Mesodermal cell (in vitro differentiated cells): ENCODE measurements around the gene CHST1. TPM values are rescaled to one million over a fixed set of nuclear protein-coding genes. Genes with fewer than 3 reads are reported as not detected.

Source experiments
- H3K27ac ChIP-seq: 2 replicates; pipeline ENCODE4 v1.7.0; 2013; ENCODE audit warnings: mild to moderate bottlenecking, low read depth, low read length, moderate library complexity; ENCODE audit not compliant: severe bottlenecking
- H3K36me3 ChIP-seq: 2 replicates; pipeline ENCODE4 v1.7.1; 2013; ENCODE audit warnings: mild to moderate bottlenecking, low read length, moderate library complexity; ENCODE audit not compliant: control insufficient read depth, insufficient read depth
- H3K4me1 ChIP-seq: one replicate; pipeline ENCODE4 v1.7.1; 2013; ENCODE audit warnings: mild to moderate bottlenecking, low read length; ENCODE audit not compliant: insufficient read depth, control insufficient read depth, poor library complexity, severe bottlenecking
- H3K4me3 ChIP-seq: 2 replicates; pipeline ENCODE4 v1.7.0; 2013; ENCODE audit warnings: low read length, control low read depth, mild to moderate bottlenecking; ENCODE audit not compliant: insufficient read depth, poor library complexity, severe bottlenecking; ENCODE audit errors: extremely low read depth
- H3K9me3 ChIP-seq: 2 replicates; pipeline ENCODE4 v1.7.1; 2013; ENCODE audit warnings: mild to moderate bottlenecking, low read length, moderate library complexity; ENCODE audit not compliant: control insufficient read depth
- WGBS, 2 experiments: methylation state at CpG; one replicate each; pipeline ENCODE4 v1.1.5; 2013; ENCODE audit warnings: missing lambda C conversion rate in 2 of 2; ENCODE audit not compliant: insufficient coverage in 2 of 2; 5-methylcytosine and 5-hydroxymethylcytosine counted together
- polyA plus RNA-seq, 2 experiments: library from polyadenylated mRNA; stranded (reverse); fragments of 50-300 nt; gene quantifications; one replicate each; pipeline ENCODE4 v1.2.3, GENCODE V29; 2013

The CHST1 gene, protein sequence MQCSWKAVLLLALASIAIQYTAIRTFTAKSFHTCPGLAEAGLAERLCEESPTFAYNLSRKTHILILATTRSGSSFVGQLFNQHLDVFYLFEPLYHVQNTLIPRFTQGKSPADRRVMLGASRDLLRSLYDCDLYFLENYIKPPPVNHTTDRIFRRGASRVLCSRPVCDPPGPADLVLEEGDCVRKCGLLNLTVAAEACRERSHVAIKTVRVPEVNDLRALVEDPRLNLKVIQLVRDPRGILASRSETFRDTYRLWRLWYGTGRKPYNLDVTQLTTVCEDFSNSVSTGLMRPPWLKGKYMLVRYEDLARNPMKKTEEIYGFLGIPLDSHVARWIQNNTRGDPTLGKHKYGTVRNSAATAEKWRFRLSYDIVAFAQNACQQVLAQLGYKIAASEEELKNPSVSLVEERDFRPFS
- polyA plus RNA-seq (2013, experiment 1 of 2): 15.9 TPM
- polyA plus RNA-seq (2013, experiment 2 of 2): 11.8 TPM

DNA sequence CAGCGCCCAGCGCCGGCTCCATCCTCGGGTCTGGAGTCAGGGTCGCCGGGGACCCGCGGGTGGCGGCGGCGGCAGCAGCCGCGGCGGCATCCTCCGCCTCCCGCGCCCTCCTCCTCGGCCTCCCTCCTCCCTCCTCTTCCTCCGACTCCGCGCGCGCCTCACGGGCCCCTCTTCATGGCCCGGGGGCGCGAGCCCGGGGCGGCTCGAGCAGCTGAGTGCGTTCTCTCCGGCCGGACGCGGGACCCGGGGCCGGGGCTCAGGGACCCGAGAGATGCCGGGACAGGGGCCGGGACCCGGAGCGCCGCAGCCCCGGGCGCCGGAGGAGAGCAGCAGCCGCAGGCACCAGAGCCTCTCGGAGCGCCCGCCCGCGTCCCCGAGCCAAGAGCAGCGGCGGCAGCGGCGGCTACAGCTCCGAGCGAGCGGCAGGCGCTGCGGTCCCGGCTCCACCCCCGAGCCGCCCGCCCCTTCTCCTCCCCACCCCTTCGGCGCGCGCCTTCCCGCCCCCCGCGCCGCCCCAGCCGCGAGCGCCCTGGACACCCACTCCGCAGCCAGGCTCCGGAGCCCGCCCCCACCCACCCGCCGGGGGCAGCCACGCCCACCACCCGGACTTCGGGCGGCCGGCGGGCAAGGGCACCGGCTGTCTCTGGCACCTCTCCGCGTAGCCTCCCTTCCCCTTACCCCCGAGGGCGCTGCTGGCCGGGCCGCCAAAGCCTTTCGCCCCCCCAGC lies at the start of gene CHST1:
Gene CHST1, minus strand, starts transcription at position 417 of the 727 bp plus-strand sequence. CDS start 14,699 bp downstream, outside the sequence.
- H3K9me3 ChIP-seq: no peaks in the 10 kb centered on the region
- no peak within 1 kb of the TSS for H3K27ac ChIP-seq
- H3K36me3 ChIP-seq: no peaks in the 10 kb centered on the region
- 0 to 1% methylated on average over 33 to 51 of the region's 96 CpGs for WGBS, 2 experiments
- peak within 1 kb of the TSS; percentile 58 for H3K4me3 ChIP-seq
- H3K4me1 ChIP-seq: peaks cover 41% of the 10 kb centered on the region

DNA sequence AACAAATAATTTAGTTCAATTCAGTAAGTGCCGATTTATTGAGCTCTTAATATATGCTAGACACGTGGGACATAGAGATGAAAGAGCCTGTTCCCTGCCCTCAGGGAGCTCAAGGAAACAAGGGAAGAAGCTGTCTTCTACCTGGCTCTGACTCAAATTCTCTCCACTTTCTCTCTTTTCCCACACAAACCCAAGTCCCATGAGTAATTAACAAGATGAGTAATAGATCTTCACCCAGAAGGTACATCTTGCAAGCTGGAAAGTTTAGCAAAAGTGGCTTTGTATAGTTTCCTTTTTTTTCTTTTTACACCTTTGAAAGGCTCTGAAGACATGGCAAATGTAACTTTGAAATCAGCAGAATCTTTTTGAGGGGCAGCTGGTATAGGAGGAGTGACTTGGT lies 48.2 kb upstream of the CHST1 start:
- Histone ChIP-seq H3K9me3 (no peaks in the 10 kb centered on the region), H3K4me1 (no peaks in the 10 kb centered on the region), H3K27ac (no peak overlapping the region), H3K36me3 (no peaks in the 10 kb centered on the region), H3K4me3 (no peak overlapping the region)
- 79 to 100% methylated on average over 2 of the region's 2 CpGs for WGBS, 2 experiments

DNA sequence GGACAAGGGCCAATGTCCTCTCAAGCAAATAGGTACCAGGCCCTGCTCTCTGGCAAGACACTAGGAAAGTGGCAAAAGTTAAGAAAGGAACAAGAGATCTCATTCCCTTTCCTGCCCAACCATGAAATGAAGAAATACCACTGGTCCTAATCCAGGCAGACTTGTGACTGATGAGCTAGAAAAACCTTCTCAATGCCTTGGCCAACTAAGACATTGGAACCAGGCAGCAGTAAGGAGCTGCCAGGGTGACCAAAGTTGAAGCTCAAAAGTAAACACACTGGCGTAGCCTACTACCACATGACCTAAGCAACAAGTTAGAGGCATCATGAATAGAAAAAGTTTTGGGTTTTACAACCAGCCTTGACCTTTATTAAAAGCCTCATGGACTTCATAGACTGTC lies 45.1 kb upstream of the CHST1 start:
- no peak overlapping the region for H3K27ac ChIP-seq
- 80 to 100% methylated on average over 1 of the region's 1 CpG for WGBS, 2 experiments
- H3K4me3 ChIP-seq: no peak overlapping the region
- H3K36me3 ChIP-seq: no peaks in the 10 kb centered on the region
- no peaks in the 10 kb centered on the region for H3K4me1 ChIP-seq
- no peaks in the 10 kb centered on the region for H3K9me3 ChIP-seq

DNA sequence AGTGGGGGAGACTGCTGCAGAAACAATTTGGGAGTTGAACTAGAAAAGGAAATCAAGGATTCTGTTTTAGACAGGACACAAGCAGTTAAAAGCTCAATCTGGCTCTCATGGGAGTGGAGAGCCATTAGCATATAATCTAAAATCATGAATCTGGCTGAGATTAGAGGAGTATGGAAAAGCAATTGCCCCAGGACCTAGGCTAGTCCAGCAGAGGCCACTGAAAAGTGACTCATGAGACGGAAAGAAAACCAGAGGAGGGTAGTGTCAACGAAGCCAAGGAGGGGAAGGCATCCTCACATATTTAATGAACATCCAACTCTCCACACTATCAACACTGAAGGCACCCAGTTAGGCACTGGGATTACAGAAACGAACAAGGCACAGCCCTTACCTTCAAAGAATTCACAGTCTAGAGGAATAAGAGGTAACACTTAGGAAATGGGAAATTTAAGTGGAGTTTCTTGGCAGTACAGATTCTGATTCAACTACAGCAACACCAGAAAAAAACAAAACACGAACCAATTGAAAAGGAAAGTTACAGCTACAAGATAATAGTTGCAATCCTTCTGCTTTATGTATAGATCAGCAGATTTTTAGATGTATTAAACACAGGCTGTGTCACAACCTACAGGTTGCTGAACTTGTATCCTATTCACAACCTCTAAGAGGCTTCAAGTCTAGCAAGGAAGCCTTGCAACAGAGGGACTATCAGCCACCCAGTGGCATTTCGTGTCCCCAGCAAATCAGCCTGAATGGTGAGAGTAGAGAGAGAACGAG lies 43.7 kb upstream of the CHST1 start:
- Histone ChIP-seq H3K4me3 (no peak overlapping the region), H3K9me3 (no peaks in the 10 kb centered on the region), H3K4me1 (no peaks in the 10 kb centered on the region), H3K27ac (no peak overlapping the region), H3K36me3 (no peaks in the 10 kb centered on the region)
- 60 to 100% methylated on average over 1 of the region's 6 CpGs for WGBS, 2 experiments

DNA sequence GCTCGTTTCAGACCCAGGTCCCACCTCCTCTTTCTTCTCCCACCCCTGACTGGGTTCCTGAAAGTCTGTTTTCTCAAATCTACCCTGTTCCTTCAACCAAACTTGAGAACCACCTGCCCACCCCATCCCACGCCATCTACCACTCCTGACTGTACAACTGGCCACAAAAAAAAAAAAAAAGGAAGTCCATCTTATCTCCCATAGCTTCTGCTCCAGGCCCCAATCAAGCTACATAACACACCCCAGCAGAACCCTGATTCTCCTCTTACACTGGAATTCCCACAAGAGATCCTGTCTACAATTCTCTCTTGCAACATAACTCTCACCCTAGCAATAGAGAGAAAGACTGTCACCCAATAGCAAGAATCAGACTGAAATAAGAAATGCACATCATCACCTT lies 39.2 kb upstream of the CHST1 start:
- no peak overlapping the region for H3K27ac ChIP-seq
- no peaks in the 10 kb centered on the region for H3K36me3 ChIP-seq
- H3K9me3 ChIP-seq: no peaks in the 10 kb centered on the region
- no peak overlapping the region for H3K4me3 ChIP-seq
- WGBS, 2 experiments: 72 to 90% methylated on average over 2 of the region's 2 CpGs
- H3K4me1 ChIP-seq: no peaks in the 10 kb centered on the region

DNA sequence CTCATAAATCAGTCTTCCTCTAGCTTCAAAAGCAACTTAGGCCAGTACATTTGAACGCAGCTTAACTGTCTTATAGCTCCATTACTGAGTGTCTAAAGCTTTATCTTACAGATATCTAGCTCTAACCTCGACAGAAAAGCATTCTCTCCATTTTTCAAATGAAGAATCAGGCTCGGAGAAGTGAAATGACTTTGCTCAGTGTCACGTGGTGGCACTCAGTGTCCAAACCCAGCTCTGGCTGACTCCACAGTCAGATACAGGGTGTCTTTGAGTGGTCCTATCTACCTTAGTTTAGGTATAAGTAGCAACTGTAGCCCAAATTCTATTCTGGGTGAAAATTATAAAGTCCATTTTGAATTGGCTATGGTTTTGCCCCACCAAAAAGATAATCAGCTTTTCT lies 38.7 kb upstream of the CHST1 start:
- Histone ChIP-seq H3K27ac (no peak overlapping the region), H3K9me3 (no peaks in the 10 kb centered on the region), H3K36me3 (no peaks in the 10 kb centered on the region), H3K4me1 (no peaks in the 10 kb centered on the region), H3K4me3 (no peak overlapping the region)
- 89 to 90% methylated on average over 4 of the region's 4 CpGs for WGBS, 2 experiments

DNA sequence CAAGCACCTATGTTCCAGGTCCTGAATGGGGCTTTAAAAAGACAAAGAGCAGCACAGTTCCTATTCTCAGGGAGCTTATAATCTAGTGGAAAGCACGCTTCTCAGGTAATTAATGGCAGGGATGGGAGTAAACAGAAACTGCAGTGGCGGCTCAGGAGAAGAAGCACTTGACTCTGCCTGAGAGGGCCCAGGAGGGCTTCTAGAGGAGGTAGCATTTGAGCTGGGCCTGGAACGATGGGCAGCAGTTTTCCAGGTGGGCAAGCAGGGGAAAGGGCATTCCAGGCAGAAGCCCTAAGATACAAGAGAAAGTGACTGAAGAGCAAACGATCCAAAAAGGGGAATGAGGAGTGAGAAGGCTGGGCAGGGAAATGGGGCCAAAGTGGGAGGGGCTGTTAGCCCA lies 37.1 kb upstream of the CHST1 start:
- no peaks in the 10 kb centered on the region for H3K36me3 ChIP-seq
- no peaks in the 10 kb centered on the region for H3K4me1 ChIP-seq
- H3K4me3 ChIP-seq: no peak overlapping the region
- H3K27ac ChIP-seq: no peak overlapping the region
- 73 to 78% methylated on average over 3 to 4 of the region's 4 CpGs for WGBS, 2 experiments
- H3K9me3 ChIP-seq: no peaks in the 10 kb centered on the region

DNA sequence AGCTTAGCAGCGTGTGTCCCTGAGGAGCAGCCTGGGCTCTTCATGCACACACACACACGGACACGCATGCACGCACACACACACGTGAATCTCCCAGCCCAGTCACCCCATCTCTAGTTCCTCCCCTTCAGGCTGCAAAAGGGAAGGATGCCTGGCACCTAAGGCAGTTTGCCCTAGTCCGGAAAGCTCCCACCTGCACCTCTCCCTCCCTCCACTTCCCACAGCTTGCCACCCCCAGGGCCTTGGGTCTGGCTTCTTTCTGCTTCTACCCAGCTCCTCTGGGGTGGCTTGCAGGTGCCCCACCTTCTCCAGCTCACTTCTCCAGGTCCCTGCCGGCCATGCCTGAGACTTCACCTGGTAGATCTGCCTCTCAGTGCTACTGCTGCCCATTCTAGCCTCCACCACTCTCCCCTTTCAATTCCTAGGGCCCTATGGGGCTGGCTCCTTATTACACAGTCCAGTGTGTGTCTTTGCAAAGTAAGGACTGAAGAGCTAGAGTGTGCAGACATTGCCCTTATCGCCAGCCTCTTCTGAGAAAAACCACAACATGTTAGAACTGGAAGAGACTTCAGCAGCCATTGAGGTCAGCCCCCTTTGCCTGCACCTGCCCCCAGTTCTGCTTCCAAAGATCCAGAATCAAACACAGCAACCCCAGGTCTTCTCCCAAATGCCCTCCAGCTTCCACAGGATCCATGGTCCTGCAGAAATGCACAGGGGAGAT lies 33.5 kb upstream of the CHST1 start:
- Histone ChIP-seq H3K9me3 (peaks cover 3% of the 10 kb centered on the region), H3K36me3 (no peaks in the 10 kb centered on the region), H3K4me1 (peaks cover 11% of the 10 kb centered on the region), H3K4me3 (no peak overlapping the region), H3K27ac (no peak overlapping the region)
- 83 to 97% methylated on average over 4 to 7 of the region's 8 CpGs for WGBS, 2 experiments

DNA sequence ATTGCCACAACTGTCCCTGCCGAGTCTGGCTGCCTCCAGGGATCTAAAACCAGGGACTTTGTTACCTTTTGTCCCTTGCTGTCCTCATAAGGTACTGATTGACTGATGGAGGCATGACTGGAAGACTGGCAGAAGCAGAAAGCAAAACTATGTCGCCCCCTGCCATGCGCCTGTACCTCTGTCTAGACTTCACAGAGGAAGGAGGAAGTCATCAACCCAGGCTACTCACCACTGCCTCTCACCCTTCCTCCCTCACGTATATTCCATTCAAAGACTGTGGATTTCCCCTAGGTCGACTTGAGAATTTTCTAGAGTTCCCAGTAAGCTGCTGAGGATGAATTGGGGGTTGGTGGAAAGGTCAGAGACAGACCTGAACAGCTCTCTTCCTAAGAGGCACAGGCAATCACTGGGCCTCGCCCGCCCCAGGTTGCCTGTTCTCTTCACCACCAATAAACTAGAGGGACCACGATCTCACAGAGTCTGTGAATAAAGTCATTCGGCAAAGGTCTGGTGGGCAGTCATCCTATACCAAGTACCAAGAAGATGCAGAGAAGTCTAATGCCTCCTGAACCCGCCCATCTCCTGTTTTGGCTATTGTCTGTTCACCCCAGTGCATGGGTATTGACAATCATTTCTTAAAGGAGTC lies 27.5 kb upstream of the CHST1 start:
- 89 to 90% methylated on average over 7 to 8 of the region's 10 CpGs for WGBS, 2 experiments
- H3K4me3 ChIP-seq: no peak overlapping the region

More for the DNA sequence above, 27.5 kb upstream of the CHST1 start:
- H3K9me3 ChIP-seq: peaks cover 3% of the 10 kb centered on the region
- H3K4me1 ChIP-seq: peaks cover 11% of the 10 kb centered on the region
- no peak overlapping the region for H3K27ac ChIP-seq
- no peaks in the 10 kb centered on the region for H3K36me3 ChIP-seq
